Duodenal mucosa (tissue), 2 donors: ENCODE measurements around the gene VKORC1L1.
"Not testable (repeated sequence)": the region's sequence is repeated elsewhere in the genome, so short reads cannot be mapped to it uniquely, and the experiment has no call there.

ENCODE experiments used
- H3K27ac ChIP-seq: one replicate; pipeline ENCODE4 v1.7.0; 2013; ENCODE audit warnings: low read depth, low read length
- H3K27me3 ChIP-seq, 2 donors: one replicate each; pipeline ENCODE4 v1.7.0; 2013; ENCODE audit warnings: low read length in 2 of 2, control low read depth in 1 of 2; ENCODE audit not compliant: insufficient read depth in 2 of 2, control insufficient read depth in 1 of 2
- H3K36me3 ChIP-seq, 2 donors: one replicate each; pipeline ENCODE4 v1.7.0; 2013; ENCODE audit warnings: low read length in 2 of 2, control low read depth in 1 of 2; ENCODE audit not compliant: insufficient read depth in 2 of 2, control insufficient read depth in 1 of 2
- H3K4me1 ChIP-seq, 2 donors: one replicate each; pipeline ENCODE4 v1.7.0; 2013; ENCODE audit warnings: low read length in 2 of 2, control low read depth in 1 of 2; ENCODE audit not compliant: insufficient read depth in 2 of 2, control insufficient read depth in 1 of 2
- H3K4me3 ChIP-seq, 2 donors: one replicate each; pipeline ENCODE4 v1.7.0; 2013; ENCODE audit warnings: low read length in 2 of 2, low read depth in 1 of 2
- H3K9ac ChIP-seq, 2 donors: one replicate each; pipeline ENCODE4 v1.7.0; 2013; ENCODE audit warnings: low read length in 2 of 2, low read depth in 1 of 2
- H3K9me3 ChIP-seq, 2 donors: one replicate each; pipeline ENCODE4 v1.7.0; 2013; ENCODE audit warnings: low read length in 2 of 2, control low read depth in 1 of 2; ENCODE audit not compliant: control insufficient read depth in 1 of 2

VKORC1L1 gene

DNA sequence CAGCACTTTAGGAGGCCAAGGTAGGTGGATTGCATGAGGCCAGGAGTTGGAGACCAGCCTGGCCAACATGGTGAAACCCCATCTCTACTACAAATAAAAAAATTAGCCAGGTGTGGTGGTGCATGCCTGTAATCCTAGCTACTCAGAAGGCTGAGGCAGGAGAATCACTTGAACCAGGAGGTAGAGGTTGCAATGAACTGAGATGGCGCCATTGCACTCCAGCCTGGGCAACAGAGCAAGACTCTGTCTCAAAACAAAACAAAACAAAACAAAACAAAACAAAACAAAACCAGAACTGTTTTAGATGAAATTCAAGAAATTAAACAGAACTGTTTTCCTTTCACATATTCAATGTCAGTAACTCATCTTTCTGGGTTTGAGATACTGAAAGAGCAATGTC is 115.6 kb downstream of the VKORC1L1 start:
- not testable (repeated sequence) for H3K36me3 ChIP-seq, H3K9ac ChIP-seq, H3K4me1 ChIP-seq, H3K27ac ChIP-seq, H3K9me3 ChIP-seq, H3K27me3 ChIP-seq, H3K4me3 ChIP-seq

- no peaks in the 10 kb centered on the region for H3K27me3 ChIP-seq
- H3K9ac ChIP-seq: no peak overlapping the region
- H3K4me1 ChIP-seq: no peaks in the 10 kb centered on the region
- no peaks in the 10 kb centered on the region for H3K9me3 ChIP-seq
- no peaks in the 10 kb centered on the region for H3K36me3 ChIP-seq
- no peak overlapping the region for H3K4me3 ChIP-seq
- H3K27ac ChIP-seq: no peak overlapping the region
These were observed 116.8 kb downstream of the VKORC1L1 start for GRCh38 chr7:65989694-65990080.

GRCh38 chr7:65991829-65992228 is 119.0 kb downstream of the VKORC1L1 start:
- H3K9ac ChIP-seq, H3K4me1 ChIP-seq, H3K27me3 ChIP-seq, H3K9me3 ChIP-seq, H3K27ac ChIP-seq, H3K4me3 ChIP-seq, H3K36me3 ChIP-seq: not testable (repeated sequence)

GRCh38 chr7:65992526-65992925 is 119.7 kb downstream of the VKORC1L1 start:
- Histone ChIP-seq H3K27me3 (no peaks in the 10 kb centered on the region), H3K27ac (no peak overlapping the region), H3K9ac (no peak overlapping the region), H3K36me3 (no peaks in the 10 kb centered on the region), H3K4me1 (no peaks in the 10 kb centered on the region), H3K4me3 (no peak overlapping the region), H3K9me3 (no peaks in the 10 kb centered on the region)

GRCh38 chr7:65994984-65995383 is 122.1 kb downstream of the VKORC1L1 start:
- not testable (repeated sequence) for H3K9ac ChIP-seq, H3K4me1 ChIP-seq, H3K36me3 ChIP-seq, H3K9me3 ChIP-seq, H3K4me3 ChIP-seq, H3K27ac ChIP-seq, H3K27me3 ChIP-seq

DNA sequence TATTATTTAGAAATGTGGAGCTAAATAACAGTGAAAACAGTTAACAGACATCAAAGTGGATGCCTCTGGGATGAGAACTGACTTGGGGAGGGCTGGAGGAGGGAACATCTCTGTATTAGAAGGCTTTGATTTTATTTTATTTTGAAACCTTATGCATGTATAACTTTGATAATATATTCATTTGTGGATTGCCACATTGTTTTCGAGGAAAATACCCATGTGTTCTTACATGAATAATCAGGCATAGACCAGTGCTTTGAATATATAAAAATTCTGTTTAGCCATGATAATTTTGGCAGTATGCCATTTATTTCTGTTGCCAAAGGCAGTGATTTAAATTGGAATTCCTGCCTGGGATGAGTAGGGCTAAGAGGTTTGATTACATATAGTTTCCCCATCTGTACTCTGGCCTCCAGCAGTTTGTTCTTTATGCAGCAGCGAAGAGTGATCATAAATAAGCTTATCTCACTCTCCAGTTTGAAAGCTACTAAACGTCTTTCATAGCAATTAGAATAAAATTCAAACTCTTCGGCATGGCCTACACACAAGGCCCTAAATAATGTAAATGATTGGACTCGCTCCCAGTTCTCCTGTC is 128.0 kb downstream of the VKORC1L1 start:
- not testable (repeated sequence) for H3K36me3 ChIP-seq, H3K4me1 ChIP-seq, H3K4me3 ChIP-seq, H3K27me3 ChIP-seq, H3K9ac ChIP-seq, H3K27ac ChIP-seq, H3K9me3 ChIP-seq

DNA sequence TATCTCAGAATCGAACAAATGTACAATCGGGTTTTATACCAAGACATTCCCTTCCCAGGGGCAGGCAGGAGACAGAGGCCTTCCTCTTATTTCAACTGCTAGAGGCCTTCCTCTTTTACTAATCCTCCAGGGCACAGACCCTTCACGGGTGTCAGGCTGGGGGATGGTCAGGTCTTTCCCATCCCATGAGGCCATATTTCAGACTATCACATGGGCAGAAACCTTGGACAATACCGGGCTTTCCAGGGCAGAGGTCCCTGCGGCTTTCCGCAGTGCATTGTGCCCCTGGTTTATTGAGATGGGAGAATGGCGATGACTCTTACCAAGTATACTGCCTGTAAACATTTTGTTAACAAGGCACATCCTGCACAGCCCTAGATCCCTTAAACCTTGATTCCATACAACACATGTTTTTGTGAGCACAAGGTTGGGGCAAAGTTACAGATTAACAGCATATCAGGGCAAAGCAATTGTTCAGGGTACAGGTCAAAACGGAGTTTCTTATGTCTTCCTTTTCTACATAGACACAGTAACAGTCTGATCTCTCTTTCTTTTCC is 132.3 kb downstream of the VKORC1L1 start:
- not testable (repeated sequence) for H3K27me3 ChIP-seq, H3K4me1 ChIP-seq, H3K36me3 ChIP-seq, H3K4me3 ChIP-seq, H3K9ac ChIP-seq, H3K27ac ChIP-seq, H3K9me3 ChIP-seq

DNA sequence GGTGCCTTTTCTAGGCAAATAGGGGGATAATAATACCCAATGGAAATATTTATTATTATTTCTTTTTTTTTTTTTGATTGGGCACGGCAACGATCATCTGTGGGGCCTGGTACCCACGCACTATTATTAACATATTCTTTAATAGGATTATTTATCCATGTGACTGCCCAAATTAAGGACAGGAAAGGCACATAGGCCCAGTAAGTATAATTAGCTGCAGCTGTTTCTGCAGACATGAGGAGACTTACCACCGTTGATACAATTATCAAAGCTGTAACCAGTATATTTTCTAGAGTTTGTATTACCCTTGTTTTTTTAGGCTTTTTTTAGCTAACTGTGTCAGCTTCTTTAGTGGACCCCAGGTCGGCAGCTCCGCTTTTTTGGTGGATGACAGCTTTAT is 134.4 kb downstream of the VKORC1L1 start:
- Histone ChIP-seq H3K27ac (no peak overlapping the region), H3K9me3 (no peaks in the 10 kb centered on the region), H3K4me3 (no peak overlapping the region), H3K4me1 (peaks cover 0 to 4% of the 10 kb centered on the region in 2 donors), H3K36me3 (no peaks in the 10 kb centered on the region), H3K27me3 (no peaks in the 10 kb centered on the region), H3K9ac (no peak overlapping the region)
